Sigmoid colon (tissue), 7 donors: ENCODE results near the gene NACAD. TPM values are rescaled to one million over a fixed set of nuclear protein-coding genes. Genes with fewer than 3 reads are reported as not detected.
A peak's percentile ranks its signal among the peaks of the same experiment; 100 is the strongest.

ENCODE experiments used
- DNase-seq: peaks from one replicate; pipeline ENCODE4 v3.0.0-alpha.2; 2019
- H3K27ac ChIP-seq, 4 donors: fragments of 200-600 bp; sonication (generic); one replicate each; pipeline ENCODE4 v1.5.1; 2016 to 2019; ENCODE audit warnings: mild to moderate bottlenecking in 1 of 4
- H3K27me3 ChIP-seq, 3 donors: fragments of 200-600 bp; sonication (generic); one replicate each; pipeline ENCODE4 v1.5.1; 2019; ENCODE audit warnings: mild to moderate bottlenecking in 1 of 3
- H3K36me3 ChIP-seq, 4 donors: fragments of 200-600 bp; sonication (generic); one replicate each; pipeline ENCODE4 v1.5.1; 2016 to 2019
- H3K4me1 ChIP-seq, 4 donors: fragments of 200-600 bp; sonication (generic); one replicate each; pipeline ENCODE4 v1.5.1; 2017 to 2019
- H3K4me3 ChIP-seq, 4 donors: fragments of 200-600 bp; sonication (generic); one replicate each; pipeline ENCODE4 v1.5.1; 2017 to 2019; ENCODE audit warnings: mild to moderate bottlenecking in 2 of 4, moderate library complexity in 1 of 4
- H3K9me3 ChIP-seq, 4 donors: fragments of 200-600 bp in 3 of 4; sonication (generic) in 3 of 4; one replicate each; pipeline versions ENCODE4 v1.5.1 to v1.6.1; 2013 to 2019
- CTCF ChIP-seq, 4 experiments: fragments of 450-650 bp in 3 of 4; fragments of 200-600 bp in 1 of 4; IDR thresholded peaks; one replicate each; pipeline ENCODE4 v1.5.1; 2016 to 2019; ENCODE audit warnings: antibody characterized with exemption in 4 of 4, mild to moderate bottlenecking in 3 of 4, moderate library complexity in 2 of 4
- EP300 ChIP-seq, 4 donors: sonication (generic); formaldehyde crosslinking; IDR thresholded peaks; one replicate each; pipeline ENCODE4 v1.6.1; 2017; ENCODE audit warnings: antibody characterized with exemption in 4 of 4
- POLR2A ChIP-seq, 2 donors: fragments of 450-650 bp; IDR thresholded peaks; one replicate each; pipeline ENCODE4 v1.6.1; 2016; ENCODE audit warnings: antibody characterized with exemption in 2 of 2, mild to moderate bottlenecking in 2 of 2, moderate library complexity in 2 of 2
- POLR2AphosphoS5 ChIP-seq, 4 donors: sonication (generic); formaldehyde crosslinking; IDR thresholded peaks; one replicate each; pipeline ENCODE4 v1.6.1; 2017; ENCODE audit warnings: antibody characterized with exemption in 4 of 4
- WGBS, 2 donors: extraction: QIAGEN DNeasy Blood & Tissue Kit; methylation state at CpG; one replicate each; pipeline ENCODE4 v1.1.7; 2013; 5-methylcytosine and 5-hydroxymethylcytosine counted together
- intact Hi-C: fragments of 100-400 bp; cut with DNase I; formaldehyde crosslinking; loops from one replicate; pipeline ENCODE4 v1.15.1; 2023
- polyA plus RNA-seq, 3 donors: library from polyadenylated mRNA; stranded (reverse); fragments of 200-250 nt; gene quantifications; one replicate each; pipeline ENCODE4 v1.2.3, GENCODE V29; 2013
- total RNA-seq, 4 donors: library from RNA; depleted of rRNA; stranded (reverse); fragments of >200 nt; gene quantifications; one replicate each; pipeline ENCODE4 v1.1.0, GENCODE V29; 2016
- donor health status: healthy with polysubstance abuse.
- donor health status: Bipolar disorder and iron deficiency.
- donor health status: healthy.

NACAD gene
- total and polyA plus RNA-seq, 7 donors: 0.23 to 8.9 (median 3.2) TPM

GRCh38 chr7:45104844-45105587 is 16.2 kb upstream of the NACAD start:
- TF ChIP-seq CTCF (IDR thresholded peaks at IDR 0.05): no peak
- TF ChIP-seq EP300 (IDR thresholded peaks at IDR 0.05): no peak
- no peak overlapping the region for H3K27ac ChIP-seq
- peaks cover 78 to 95% (median 86%) of the 10 kb centered on the region in 4 donors for H3K36me3 ChIP-seq
- intact Hi-C loops: no loop called here
- H3K4me1 ChIP-seq: peaks cover 0 to 34% (median 30%) of the 10 kb centered on the region in 4 donors
- H3K9me3 ChIP-seq: no peaks in the 10 kb centered on the region
- H3K4me3 ChIP-seq: no peak overlapping the region
- DNase-seq: no peak
- no peaks in the 10 kb centered on the region for H3K27me3 ChIP-seq
- 92 to 96% methylated on average over 12 of the region's 12 CpGs for WGBS, 2 donors

GRCh38 chr7:45103958-45104843 is 15.4 kb upstream of the NACAD start:
- Histone ChIP-seq H3K27me3 (no peaks in the 10 kb centered on the region), H3K4me1 (peaks cover 0 to 28% (median 25%) of the 10 kb centered on the region in 4 donors), H3K27ac (no peak overlapping the region), H3K9me3 (no peaks in the 10 kb centered on the region), H3K36me3 (peaks cover 86 to 100% (median 94%) of the 10 kb centered on the region in 4 donors), H3K4me3 (no peak overlapping the region)
- intact Hi-C loops: no loop called here
- TF ChIP-seq POLR2A (IDR thresholded peaks at IDR 0.05): no peak
- TF ChIP-seq POLR2AphosphoS5 (IDR thresholded peaks at IDR 0.05): no peak
- TF ChIP-seq EP300 (IDR thresholded peaks at IDR 0.05): no peak
- TF ChIP-seq CTCF (IDR thresholded peaks at IDR 0.05): no peak
- WGBS, 2 donors: 92 to 96% methylated on average over 17 of the region's 17 CpGs
- no peak for DNase-seq

GRCh38 chr7:45102785-45103712 is 14.3 kb upstream of the NACAD start:
- intact Hi-C loops: no loop called here
- H3K27ac ChIP-seq: no peak overlapping the region
- TF ChIP-seq POLR2AphosphoS5 (IDR thresholded peaks at IDR 0.05) (no peak), EP300 (IDR thresholded peaks at IDR 0.05) (no peak), POLR2A (IDR thresholded peaks at IDR 0.05) (no peak), CTCF (IDR thresholded peaks at IDR 0.05) (no peak)
- 84 to 87% methylated on average over 14 of the region's 14 CpGs for WGBS, 2 donors
- H3K4me1 ChIP-seq: peaks cover 0 to 16% (median 15%) of the 10 kb centered on the region in 4 donors
- peaks cover 78 to 100% (median 88%) of the 10 kb centered on the region in 4 donors for H3K36me3 ChIP-seq
- no peak overlapping the region for H3K4me3 ChIP-seq
- H3K27me3 ChIP-seq: no peaks in the 10 kb centered on the region
- no peaks in the 10 kb centered on the region for H3K9me3 ChIP-seq
- peak; percentile 46 for DNase-seq

- intact Hi-C loops: no loop called here
- no peaks in the 10 kb centered on the region for H3K27me3 ChIP-seq
- no peaks in the 10 kb centered on the region for H3K9me3 ChIP-seq
- H3K36me3 ChIP-seq: peaks cover 74 to 91% (median 76%) of the 10 kb centered on the region in 4 donors
- no peak overlapping the region for H3K27ac ChIP-seq
- no peak overlapping the region for H3K4me3 ChIP-seq
- DNase-seq: peak; percentile 54
- TF ChIP-seq CTCF (IDR thresholded peaks at IDR 0.05) (no peak), EP300 (IDR thresholded peaks at IDR 0.05) (no peak), POLR2A (IDR thresholded peaks at IDR 0.05) (no peak), POLR2AphosphoS5 (IDR thresholded peaks at IDR 0.05) (no peak)
- H3K4me1 ChIP-seq: peaks cover 0 to 4% (median 2%) of the 10 kb centered on the region in 4 donors
- 93 to 95% methylated on average over 12 of the region's 12 CpGs for WGBS, 2 donors
Observed at GRCh38 chr7:45101748-45102147, 13.0 kb upstream of the NACAD start.
